ENCODE measurements around the gene ZNF581.

ZNF581 gene

DNA sequence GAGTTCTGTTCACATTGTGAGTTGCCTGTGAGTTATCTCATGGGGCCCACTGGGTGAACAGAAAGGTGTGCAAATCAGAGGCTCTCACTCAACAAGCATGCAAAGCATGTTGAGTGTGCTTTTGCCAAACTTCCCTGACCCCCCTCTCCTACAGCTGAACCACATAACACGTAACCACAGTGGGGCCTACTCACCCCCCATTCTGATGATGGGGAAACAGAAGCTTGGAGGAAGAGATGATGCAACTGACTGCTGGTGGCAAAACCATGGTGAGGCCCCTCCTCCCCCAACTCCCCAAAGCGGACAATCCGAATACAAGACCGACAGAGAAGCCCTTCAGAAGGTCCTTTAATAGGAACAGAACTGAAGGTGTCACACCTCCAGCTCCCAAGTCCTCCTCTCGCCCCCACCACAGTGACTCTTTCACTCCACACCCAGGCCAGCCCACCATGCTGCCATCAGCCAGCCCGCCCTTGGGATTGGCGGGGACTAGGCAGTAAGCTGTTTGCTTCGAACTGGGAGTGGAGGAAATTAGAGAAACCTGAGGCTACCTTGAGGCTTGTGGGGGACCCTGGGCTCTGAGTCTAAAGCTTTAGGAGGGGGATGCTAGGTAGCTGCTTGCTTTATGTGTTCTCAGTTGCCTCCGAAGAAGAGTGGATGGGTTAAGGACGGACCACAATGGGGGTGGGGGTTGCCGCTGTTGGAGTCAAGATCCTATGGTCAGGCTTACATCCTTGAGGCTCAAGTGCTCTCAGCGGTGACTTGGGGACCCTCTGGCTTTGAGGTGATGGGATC, 22.8 kb upstream of the ZNF581 start:
- DNase-seq (ENCODE audit: low read depth, low spot score) = no peak
- Histone ChIP-seq H3K4me3 (no peak overlapping the region), H3K9me3 (ENCODE audit: low read depth, low read length) (no peaks in the 10 kb centered on the region), H3K36me3 (ENCODE audit: insufficient read depth, low read length) (peaks cover 5% of the 10 kb centered on the region; the same call in 1 of the 2 replicates), H3K27ac (peak overlapping the region; percentile 64), H3K9ac (ENCODE audit: insufficient read length) (no peak overlapping the region)
- TF ChIP-seq EZH2 (IDR thresholded peaks at IDR 0.05) = no peak
- TF ChIP-seq POLR2AphosphoS5 (IDR thresholded peaks at IDR 0.05; ENCODE audit: borderline replicate concordance, low read depth, low read length) = no peak; the same call in 1 of the 2 replicates
- TF ChIP-seq FOXP2 (optimal IDR thresholded peaks at IDR 0.05; ENCODE audit: control extremely low read depth, extremely low read length, insufficient read depth) = no peak

- H3K9me3 ChIP-seq (ENCODE audit: low read depth, low read length) = no peaks in the 10 kb centered on the region
- H3K36me3 ChIP-seq (ENCODE audit: insufficient read depth, low read length) = peaks cover 5% of the 10 kb centered on the region; the same call in 1 of the 2 replicates
- no peak overlapping the region for H3K9ac ChIP-seq (ENCODE audit: insufficient read length)
- H3K27ac ChIP-seq = no peak overlapping the region
- DNase-seq (ENCODE audit: low read depth, low spot score) = no peak
- no peak overlapping the region for H3K4me3 ChIP-seq
- TF ChIP-seq POLR2AphosphoS5 (IDR thresholded peaks at IDR 0.05; ENCODE audit: borderline replicate concordance, low read depth, low read length) = no peak; the same call in 1 of the 2 replicates
- no peak for TF ChIP-seq FOXP2 (optimal IDR thresholded peaks at IDR 0.05; ENCODE audit: control extremely low read depth, extremely low read length, insufficient read depth)
- no peak for TF ChIP-seq EZH2 (IDR thresholded peaks at IDR 0.05)
Observed at GRCh38 chr19:55621205-55621672, 22.2 kb upstream of the ZNF581 start.

- H3K4me3 ChIP-seq = no peak overlapping the region
- H3K36me3 ChIP-seq (ENCODE audit: insufficient read depth, low read length) = peaks cover under 1% of the 10 kb centered on the region; the same call in 1 of the 2 replicates
- TF ChIP-seq POLR2AphosphoS5 (IDR thresholded peaks at IDR 0.05; ENCODE audit: borderline replicate concordance, low read depth, low read length) = no peak
- TF ChIP-seq EZH2 (IDR thresholded peaks at IDR 0.05) = no peak
Observed at GRCh38 chr19:55621673-55622231, 21.7 kb upstream of the ZNF581 start.

DNA sequence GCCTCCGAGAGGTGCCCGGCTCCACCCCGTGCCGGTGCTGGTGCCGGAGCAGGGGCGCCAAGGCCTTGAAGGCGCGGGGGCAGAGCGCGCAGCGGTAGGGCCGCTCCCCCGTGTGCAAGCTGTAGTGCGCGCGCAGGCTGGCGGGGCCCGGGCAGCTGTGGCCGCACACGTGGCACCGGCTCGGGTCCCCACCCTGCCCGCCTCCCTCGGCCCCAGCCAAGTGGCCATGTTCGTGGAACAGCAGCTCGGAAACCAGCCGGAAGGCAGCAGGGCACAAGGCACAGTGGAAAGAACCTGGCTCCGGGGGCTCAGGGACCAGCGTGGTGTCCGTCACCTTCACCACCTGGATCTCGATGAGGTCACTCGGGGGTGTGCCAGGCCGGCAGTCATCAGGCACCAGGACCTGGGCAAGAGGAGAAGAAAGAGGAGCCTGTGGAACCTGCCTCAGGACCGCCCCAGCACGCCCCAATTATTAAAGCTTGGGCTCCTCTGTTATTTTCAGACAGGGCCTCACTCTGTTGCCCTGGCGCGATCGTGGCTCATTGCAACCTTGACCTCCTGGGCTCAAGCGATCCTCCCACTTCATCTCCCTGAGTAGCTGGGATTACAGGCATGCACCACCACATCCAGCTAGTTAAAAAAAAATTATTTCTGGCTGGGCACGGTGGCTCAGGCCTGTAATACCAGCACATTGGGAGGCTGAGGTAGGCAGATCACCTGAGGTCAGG, 21.0 kb upstream of the ZNF581 start:
- Histone ChIP-seq H3K27ac (no peak overlapping the region), H3K4me3 (no peak overlapping the region), H3K9me3 (ENCODE audit: low read depth, low read length) (no peaks in the 10 kb centered on the region), H3K36me3 (ENCODE audit: insufficient read depth, low read length) (no peaks in the 10 kb centered on the region), H3K9ac (ENCODE audit: insufficient read length) (no peak overlapping the region)
- TF ChIP-seq POLR2AphosphoS5 (IDR thresholded peaks at IDR 0.05; ENCODE audit: borderline replicate concordance, low read depth, low read length) (no peak), EZH2 (IDR thresholded peaks at IDR 0.05) (no peak)
- DNase-seq (ENCODE audit: low read depth, low spot score) = no peak

More at GRCh38 chr19:55621673-55622231, 21.7 kb upstream of the ZNF581 start:
- Histone ChIP-seq H3K9me3 (ENCODE audit: low read depth, low read length) (no peaks in the 10 kb centered on the region), H3K9ac (ENCODE audit: insufficient read length) (no peak overlapping the region), H3K27ac (no peak overlapping the region)
- no peak for DNase-seq (ENCODE audit: low read depth, low spot score)

DNA sequence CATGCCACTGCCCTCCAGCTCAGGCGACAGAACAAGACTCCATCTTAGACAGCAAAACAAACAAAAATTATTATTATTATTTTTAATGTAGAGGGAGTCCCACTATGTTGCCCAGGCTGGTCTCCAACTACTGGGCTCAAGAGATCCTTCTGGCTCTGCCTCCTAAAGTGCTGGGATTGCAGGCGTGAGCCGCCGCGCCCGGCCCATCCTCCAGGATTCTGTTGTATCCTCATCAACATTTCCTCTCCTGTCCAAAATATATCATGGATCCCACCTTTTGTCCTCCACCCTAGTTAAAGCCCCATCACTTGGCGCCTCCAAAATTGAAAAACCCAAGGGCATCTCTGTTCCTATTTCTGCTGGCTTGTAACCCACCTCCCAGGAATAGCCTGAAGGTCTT, 20.3 kb upstream of the ZNF581 start:
- Histone ChIP-seq H3K9me3 (ENCODE audit: low read depth, low read length) (no peaks in the 10 kb centered on the region), H3K36me3 (ENCODE audit: insufficient read depth, low read length) (no peaks in the 10 kb centered on the region), H3K9ac (ENCODE audit: insufficient read length) (no peak overlapping the region), H3K4me3 (no peak overlapping the region), H3K27ac (no peak overlapping the region)
- no peak for DNase-seq (ENCODE audit: low read depth, low spot score)
- TF ChIP-seq POLR2AphosphoS5 (IDR thresholded peaks at IDR 0.05; ENCODE audit: borderline replicate concordance, low read depth, low read length) (no peak), FOXP2 (optimal IDR thresholded peaks at IDR 0.05; ENCODE audit: control extremely low read depth, extremely low read length, insufficient read depth) (no peak), EZH2 (IDR thresholded peaks at IDR 0.05) (no peak)

GRCh38 chr19:55623561-55623960, 19.9 kb upstream of the ZNF581 start:
- no peak overlapping the region for H3K9ac ChIP-seq (ENCODE audit: insufficient read length)
- no peak for TF ChIP-seq FOXP2 (optimal IDR thresholded peaks at IDR 0.05; ENCODE audit: control extremely low read depth, extremely low read length, insufficient read depth)
- no peak for DNase-seq (ENCODE audit: low read depth, low spot score)
- H3K4me3 ChIP-seq = peak overlapping the region; percentile 24; the same call in 1 of the 2 replicates
- H3K9me3 ChIP-seq (ENCODE audit: low read depth, low read length) = no peaks in the 10 kb centered on the region
- H3K36me3 ChIP-seq (ENCODE audit: insufficient read depth, low read length) = no peaks in the 10 kb centered on the region
- H3K27ac ChIP-seq = no peak overlapping the region

GRCh38 chr19:55624109-55625003, 19.1 kb upstream of the ZNF581 start, which contains the start of gene ZNF784:
Gene ZNF784 (minus strand): TSS chr19:55624566. CDS start chr19:55624561, 5 bp downstream.
- Histone ChIP-seq H3K27ac (peak within 1 kb of the TSS; percentile 90), H3K9me3 (ENCODE audit: low read depth, low read length) (no peaks in the 10 kb centered on the region), H3K36me3 (ENCODE audit: insufficient read depth, low read length) (no peaks in the 10 kb centered on the region), H3K9ac (ENCODE audit: insufficient read length) (peak within 1 kb of the TSS; percentile 86), H3K4me3 (peak within 1 kb of the TSS; percentile 82)
- TF ChIP-seq FOXP2 (optimal IDR thresholded peaks at IDR 0.05; ENCODE audit: control extremely low read depth, extremely low read length, insufficient read depth) = no peak
- TF ChIP-seq POLR2AphosphoS5 (IDR thresholded peaks at IDR 0.05; ENCODE audit: borderline replicate concordance, low read depth, low read length) = peak; percentile 75
- TF ChIP-seq EZH2 (IDR thresholded peaks at IDR 0.05) = no peak
- DNase-seq (ENCODE audit: low read depth, low spot score) = peak; percentile 56

Data from SK-N-MC (cell line).